ENCODE data around the gene NCOA5. TPM values are rescaled to one million over a fixed set of nuclear protein-coding genes. Genes with fewer than 3 reads are reported as not detected.

NCOA5 gene
- total RNA-seq (2014; rRNA removed) (26.9 and 32.1 TPM in 2 replicates), Bru-seq, nascent RNA (percentile 96 among the genes with signal in this experiment), BruChase-seq, experiment 1, labeled RNA remaining after a 6-hour chase (percentile 91 among the genes with signal in this experiment), BruChase-seq, experiment 2, labeled RNA remaining after a 2-hour chase (percentile 98 among the genes with signal in this experiment)
- long read RNA-seq, transcript NCOA5-201 (8 exons, 3,220 nt), result major isoform, 32 of 108 reads
- long read RNA-seq, partial matches to known transcripts, result 24 of 108 reads
- long read RNA-seq, other reads (novel, unspliced or antisense), result 52 of 108 reads

DNA sequence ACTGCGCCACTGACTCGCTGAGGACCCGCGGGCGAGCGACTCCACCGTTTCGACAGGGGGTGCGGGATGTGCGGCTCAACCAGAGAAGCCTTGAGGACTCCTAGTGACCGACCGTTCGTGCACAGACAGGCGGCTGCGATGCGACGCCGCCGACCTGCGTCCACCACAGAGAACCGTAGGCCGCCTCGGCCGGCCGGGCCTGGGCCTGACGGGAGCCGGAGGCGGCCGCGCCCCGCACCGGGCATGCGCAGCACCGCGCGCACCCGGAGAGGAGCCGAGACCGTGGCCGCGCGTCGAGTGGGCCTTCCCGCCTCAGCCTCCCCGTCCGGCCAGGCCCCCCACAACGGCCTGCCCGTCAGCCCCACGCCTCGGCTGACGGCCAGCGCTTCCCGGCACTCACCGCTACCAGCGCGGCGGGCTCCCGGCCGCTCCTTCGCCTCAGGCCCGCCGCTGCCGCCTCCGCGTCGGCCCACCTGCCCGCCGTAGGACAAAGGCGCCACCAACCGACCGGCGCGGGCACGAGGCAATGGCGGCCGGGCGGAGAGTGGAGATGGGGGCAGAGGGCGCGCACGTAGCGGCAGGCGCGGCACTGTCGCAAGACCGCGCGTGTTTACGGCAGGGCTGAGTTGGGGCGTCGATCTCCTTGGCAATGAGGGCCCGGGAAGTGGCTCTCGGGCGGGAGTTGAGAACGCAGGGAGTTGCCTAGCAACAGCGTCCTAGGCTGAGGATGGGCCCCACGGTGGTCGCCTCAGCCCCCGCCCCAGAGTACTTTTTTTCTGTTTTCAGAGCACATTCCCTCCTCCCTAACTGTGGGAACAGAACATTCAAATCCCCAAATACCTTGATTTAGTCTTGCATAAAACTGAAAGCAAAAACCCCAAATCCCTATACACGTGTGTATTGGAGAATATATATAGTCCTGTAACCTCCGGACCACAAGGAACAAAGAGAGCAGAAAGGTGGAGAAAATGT is at the start of gene NCOA5:
Gene NCOA5, minus strand, starts transcription at position 546 of the 972 bp plus-strand sequence. CDS start 10,538 bp downstream, outside the sequence.
- TF ChIP-seq EZH2phosphoT487 (IDR thresholded peaks at IDR 0.05; ENCODE audit: borderline replicate concordance, low read length) (no peak), CTCF (conservative IDR thresholded peaks at IDR 0.05; ENCODE audit: low read depth, low read length) (peak; percentile 31)
- H3K27me3 ChIP-seq (ENCODE audit: low read length), result no peaks in the 10 kb centered on the region
- BruUV-seq (replicated peaks), result no TSS peak
- H3K4me1 ChIP-seq (ENCODE audit: insufficient read depth, low read length), result peaks cover 37% of the 10 kb centered on the region
- no peaks in the 10 kb centered on the region for H3F3A ChIP-seq (ENCODE audit: low read length, unreplicated experiment)
- DNase-seq (peak; percentile 98), ATAC-seq (peak; percentile 85)
- peak within 1 kb of the TSS; percentile 96 for H3K9ac ChIP-seq (ENCODE audit: low read length)
- H3K9me2 ChIP-seq (replicated peaks; ENCODE audit: low read length), result no peaks in the 10 kb centered on the region
- peak within 1 kb of the TSS; percentile 80 for H3K4me2 ChIP-seq (ENCODE audit: low read length)
- peaks cover 48% of the 10 kb centered on the region for H3K79me2 ChIP-seq (ENCODE audit: low read length)
- no peaks in the 10 kb centered on the region for H3K36me3 ChIP-seq (ENCODE audit: low read depth, low read length)
- H2AFZ ChIP-seq (ENCODE audit: low read length), result peak within 1 kb of the TSS; percentile 55
- POLR2A ChIA-PET (ENCODE audit: unreplicated experiment), result no interaction called here
- intact Hi-C loops (cut with micrococcal nuclease), result no loop called here
- H4K20me1 ChIP-seq (ENCODE audit: low read length), result peaks cover 45% of the 10 kb centered on the region
- CTCF ChIA-PET, result no interaction called here
- peak within 1 kb of the TSS; percentile 76 for H3K4me3 ChIP-seq (ENCODE audit: low read length)
- peak within 1 kb of the TSS; percentile 77 for H3K27ac ChIP-seq (ENCODE audit: low read length)
- H3K9me3 ChIP-seq (ENCODE audit: low read length), result no peaks in the 10 kb centered on the region

- no peaks in the 10 kb centered on the region for H3K4me1 ChIP-seq (ENCODE audit: insufficient read depth, low read length)
- CTCF ChIA-PET, result no interaction called here
Measured at GRCh38 chr20:46139266-46139889, 49.6 kb upstream of the NCOA5 start.

More at GRCh38 chr20:46139266-46139889, 49.6 kb upstream of the NCOA5 start:
- no peaks in the 10 kb centered on the region for H3K9me2 ChIP-seq (replicated peaks; ENCODE audit: low read length)
- no peak overlapping the region for H3K9ac ChIP-seq (ENCODE audit: low read length)
- H3F3A ChIP-seq (ENCODE audit: low read length, unreplicated experiment), result no peaks in the 10 kb centered on the region
- no peaks in the 10 kb centered on the region for H3K36me3 ChIP-seq (ENCODE audit: low read depth, low read length)
- POLR2A ChIA-PET (ENCODE audit: unreplicated experiment), result no interaction called here
- no peak overlapping the region for H3K4me3 ChIP-seq (ENCODE audit: low read length)
- ATAC-seq (no peak), DNase-seq (no peak)
- H3K27ac ChIP-seq (ENCODE audit: low read length), result no peak overlapping the region
- BruUV-seq (replicated peaks), result no TSS peak
- no peak for TF ChIP-seq EZH2 (IDR thresholded peaks at IDR 0.05; ENCODE audit: low read length, unreplicated experiment)
- no peak for TF ChIP-seq EZH2phosphoT487 (IDR thresholded peaks at IDR 0.05; ENCODE audit: borderline replicate concordance, low read length)
- TF ChIP-seq CTCF (conservative IDR thresholded peaks at IDR 0.05; ENCODE audit: low read depth, low read length), result no peak
- no peak overlapping the region for H3K4me2 ChIP-seq (ENCODE audit: low read length)
- H3K9me3 ChIP-seq (ENCODE audit: low read length), result no peaks in the 10 kb centered on the region
- H3K79me2 ChIP-seq (ENCODE audit: low read length), result no peaks in the 10 kb centered on the region
- H2AFZ ChIP-seq (ENCODE audit: low read length), result no peak overlapping the region
- no peaks in the 10 kb centered on the region for H4K20me1 ChIP-seq (ENCODE audit: low read length)
- H3K27me3 ChIP-seq (ENCODE audit: low read length), result peaks cover 75% of the 10 kb centered on the region
- intact Hi-C loops (cut with micrococcal nuclease), result no loop called here
